HL-60 (cell line): Measurements from ENCODE around the gene ASB8.

ENCODE experiments used
- DNase-seq, 2 experiments: peaks; one replicate each; pipeline ENCODE4 v3.0.0-alpha.2; 2010 to 2020; ENCODE audit warnings: low read depth in 1 of 2, low spot score in 1 of 2
- H3K27ac ChIP-seq: fragments of 250-450 bp; sonication (Bioruptor Pico); replicated peaks from 2 replicates; pipeline ENCODE4 v1.5.1; 2020; ENCODE audit warnings: mild to moderate bottlenecking, moderate library complexity
- H3K27me3 ChIP-seq: fragments of 250-450 bp; sonication (Bioruptor Pico); 2 replicates; pipeline ENCODE4 v1.5.1; 2021; ENCODE audit warnings: mild to moderate bottlenecking, moderate library complexity; ENCODE audit not compliant: insufficient read depth, poor library complexity, severe bottlenecking
- H3K4me3 ChIP-seq: replicated peaks from 2 replicates; pipeline ENCODE4 v1.5.1; 2011; ENCODE audit warnings: mild to moderate bottlenecking, control low read depth, low read length; ENCODE audit not compliant: insufficient read depth
- GABPA ChIP-seq: IDR thresholded peaks from 2 replicates; pipeline ENCODE4 v1.6.1; 2012; ENCODE audit warnings: low read depth
- POLR2AphosphoS5 ChIP-seq: IDR thresholded peaks from 2 replicates; pipeline ENCODE4 v1.6.1; 2012; ENCODE audit warnings: low read depth
- SPI1 ChIP-seq: IDR thresholded peaks from 2 replicates; pipeline ENCODE4 v1.6.1; 2012; ENCODE audit warnings: low read depth, mild to moderate bottlenecking, borderline replicate concordance
- TF ChIP-seq, protein P1 (sequence below): IDR thresholded peaks from one replicate; pipeline ENCODE4 v1.5.1; 2011; ENCODE audit warnings: low read length, control low read depth, inconsistent platforms; ENCODE audit not compliant: insufficient read depth
- TF ChIP-seq, protein P2 (sequence below): IDR thresholded peaks from 2 replicates; pipeline ENCODE4 v1.6.1; 2012; ENCODE audit warnings: low read depth; ENCODE audit not compliant: insufficient replicate concordance

Gene ASB8

GRCh38 chr12:48110691-48111311 lies 46.5 kb downstream of the ASB8 start:
- no peaks in the 10 kb centered on the region for H3K27me3 ChIP-seq
- no peak overlapping the region for H3K4me3 ChIP-seq
- H3K27ac ChIP-seq = no peak overlapping the region
- TF ChIP-seq, protein P1, sequence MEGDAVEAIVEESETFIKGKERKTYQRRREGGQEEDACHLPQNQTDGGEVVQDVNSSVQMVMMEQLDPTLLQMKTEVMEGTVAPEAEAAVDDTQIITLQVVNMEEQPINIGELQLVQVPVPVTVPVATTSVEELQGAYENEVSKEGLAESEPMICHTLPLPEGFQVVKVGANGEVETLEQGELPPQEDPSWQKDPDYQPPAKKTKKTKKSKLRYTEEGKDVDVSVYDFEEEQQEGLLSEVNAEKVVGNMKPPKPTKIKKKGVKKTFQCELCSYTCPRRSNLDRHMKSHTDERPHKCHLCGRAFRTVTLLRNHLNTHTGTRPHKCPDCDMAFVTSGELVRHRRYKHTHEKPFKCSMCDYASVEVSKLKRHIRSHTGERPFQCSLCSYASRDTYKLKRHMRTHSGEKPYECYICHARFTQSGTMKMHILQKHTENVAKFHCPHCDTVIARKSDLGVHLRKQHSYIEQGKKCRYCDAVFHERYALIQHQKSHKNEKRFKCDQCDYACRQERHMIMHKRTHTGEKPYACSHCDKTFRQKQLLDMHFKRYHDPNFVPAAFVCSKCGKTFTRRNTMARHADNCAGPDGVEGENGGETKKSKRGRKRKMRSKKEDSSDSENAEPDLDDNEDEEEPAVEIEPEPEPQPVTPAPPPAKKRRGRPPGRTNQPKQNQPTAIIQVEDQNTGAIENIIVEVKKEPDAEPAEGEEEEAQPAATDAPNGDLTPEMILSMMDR = no peak
- TF ChIP-seq, protein P2, sequence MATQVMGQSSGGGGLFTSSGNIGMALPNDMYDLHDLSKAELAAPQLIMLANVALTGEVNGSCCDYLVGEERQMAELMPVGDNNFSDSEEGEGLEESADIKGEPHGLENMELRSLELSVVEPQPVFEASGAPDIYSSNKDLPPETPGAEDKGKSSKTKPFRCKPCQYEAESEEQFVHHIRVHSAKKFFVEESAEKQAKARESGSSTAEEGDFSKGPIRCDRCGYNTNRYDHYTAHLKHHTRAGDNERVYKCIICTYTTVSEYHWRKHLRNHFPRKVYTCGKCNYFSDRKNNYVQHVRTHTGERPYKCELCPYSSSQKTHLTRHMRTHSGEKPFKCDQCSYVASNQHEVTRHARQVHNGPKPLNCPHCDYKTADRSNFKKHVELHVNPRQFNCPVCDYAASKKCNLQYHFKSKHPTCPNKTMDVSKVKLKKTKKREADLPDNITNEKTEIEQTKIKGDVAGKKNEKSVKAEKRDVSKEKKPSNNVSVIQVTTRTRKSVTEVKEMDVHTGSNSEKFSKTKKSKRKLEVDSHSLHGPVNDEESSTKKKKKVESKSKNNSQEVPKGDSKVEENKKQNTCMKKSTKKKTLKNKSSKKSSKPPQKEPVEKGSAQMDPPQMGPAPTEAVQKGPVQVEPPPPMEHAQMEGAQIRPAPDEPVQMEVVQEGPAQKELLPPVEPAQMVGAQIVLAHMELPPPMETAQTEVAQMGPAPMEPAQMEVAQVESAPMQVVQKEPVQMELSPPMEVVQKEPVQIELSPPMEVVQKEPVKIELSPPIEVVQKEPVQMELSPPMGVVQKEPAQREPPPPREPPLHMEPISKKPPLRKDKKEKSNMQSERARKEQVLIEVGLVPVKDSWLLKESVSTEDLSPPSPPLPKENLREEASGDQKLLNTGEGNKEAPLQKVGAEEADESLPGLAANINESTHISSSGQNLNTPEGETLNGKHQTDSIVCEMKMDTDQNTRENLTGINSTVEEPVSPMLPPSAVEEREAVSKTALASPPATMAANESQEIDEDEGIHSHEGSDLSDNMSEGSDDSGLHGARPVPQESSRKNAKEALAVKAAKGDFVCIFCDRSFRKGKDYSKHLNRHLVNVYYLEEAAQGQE = no peak
- TF ChIP-seq POLR2AphosphoS5 (no peak), GABPA (no peak), SPI1 (no peak)
- no peak for DNase-seq

DNA sequence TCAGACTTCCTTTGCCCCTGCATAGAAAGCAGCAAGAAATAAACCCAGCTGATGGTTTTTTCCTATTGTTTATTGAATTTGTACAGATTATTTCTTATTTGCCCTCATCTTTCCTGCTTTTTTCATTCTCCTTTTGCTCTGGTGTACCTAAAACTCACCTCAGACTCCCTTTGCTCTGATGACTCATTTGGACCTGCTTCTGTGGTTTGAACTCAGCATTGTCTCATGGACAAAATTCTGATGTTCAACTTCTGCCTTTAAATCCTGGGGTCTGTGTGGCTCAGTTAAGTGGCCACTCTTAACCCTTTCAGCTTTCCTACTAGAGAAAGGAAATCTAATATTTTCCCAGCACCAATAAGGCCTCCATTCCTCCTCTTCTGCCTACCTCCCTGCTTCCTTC lies 47.9 kb downstream of the ASB8 start:
- Histone ChIP-seq H3K4me3 (no peak overlapping the region), H3K27me3 (no peaks in the 10 kb centered on the region), H3K27ac (no peak overlapping the region)
- no peak for DNase-seq
- TF ChIP-seq, protein P2 = no peak

GRCh38 chr12:48106681-48107613 lies 50.4 kb downstream of the ASB8 start:
- peak overlapping the region; percentile 96 for H3K27ac ChIP-seq
- TF ChIP-seq GABPA = no peak
- no peak for TF ChIP-seq POLR2AphosphoS5
- TF ChIP-seq, protein P1 = no peak
- TF ChIP-seq, protein P2 = no peak
- TF ChIP-seq SPI1 = no peak
- DNase-seq = no peak
- peak overlapping the region; percentile 91 for H3K4me3 ChIP-seq
- no peaks in the 10 kb centered on the region for H3K27me3 ChIP-seq
